Stimulated activated naive CD8-positive, alpha-beta T cell treated with anti-CD3 and anti-CD28 coated beads, Interleukin-15, Interleukin-2, amounts not matched to agents 100 ng/mL and 50 ng/mL, for 24 hours (primary cell): Measurements from ENCODE around the gene TENM3.

Experiments used
- H3K27ac Mint-ChIP-seq: one replicate; pipeline ENCODE4 v1.8.0; 2021; ENCODE audit warnings: mild to moderate bottlenecking, mixed read lengths
- H3K27me3 Mint-ChIP-seq: one replicate; pipeline ENCODE4 v1.8.0; 2021; ENCODE audit warnings: mixed read lengths
- H3K36me3 Mint-ChIP-seq: one replicate; pipeline ENCODE4 v1.8.0; 2021; ENCODE audit warnings: low read depth, mixed read lengths
- H3K4me1 Mint-ChIP-seq: one replicate; pipeline ENCODE4 v1.8.0; 2021; ENCODE audit warnings: low read depth, mixed read lengths
- H3K4me3 Mint-ChIP-seq: one replicate; pipeline ENCODE4 v1.8.0; 2021; ENCODE audit warnings: mild to moderate bottlenecking, mixed read lengths
- H3K9me3 Mint-ChIP-seq: one replicate; pipeline ENCODE4 v1.8.0; 2021; ENCODE audit warnings: mixed read lengths

Gene TENM3

GRCh38 chr4:182309877-182310276, 66.7 kb downstream of the TENM3 start:
- no peaks in the 10 kb centered on the region for H3K27me3 Mint-ChIP-seq
- peaks cover 14% of the 10 kb centered on the region for H3K9me3 Mint-ChIP-seq
- no peaks in the 10 kb centered on the region for H3K4me1 Mint-ChIP-seq
- no peak overlapping the region for H3K4me3 Mint-ChIP-seq
- H3K27ac Mint-ChIP-seq = no peak overlapping the region
- H3K36me3 Mint-ChIP-seq = no peaks in the 10 kb centered on the region

GRCh38 chr4:182310316-182310715, 67.1 kb downstream of the TENM3 start:
- Mint-ChIP-seq H3K27ac (no peak overlapping the region), H3K27me3 (no peaks in the 10 kb centered on the region), H3K36me3 (no peaks in the 10 kb centered on the region), H3K4me3 (no peak overlapping the region), H3K4me1 (no peaks in the 10 kb centered on the region), H3K9me3 (peaks cover 14% of the 10 kb centered on the region)

- peaks cover 19% of the 10 kb centered on the region for H3K9me3 Mint-ChIP-seq
- no peaks in the 10 kb centered on the region for H3K4me1 Mint-ChIP-seq
- H3K27ac Mint-ChIP-seq = no peak overlapping the region
- H3K27me3 Mint-ChIP-seq = no peaks in the 10 kb centered on the region
- no peaks in the 10 kb centered on the region for H3K36me3 Mint-ChIP-seq
- no peak overlapping the region for H3K4me3 Mint-ChIP-seq
Observed at GRCh38 chr4:182310962-182311361, 67.8 kb downstream of the TENM3 start.

DNA sequence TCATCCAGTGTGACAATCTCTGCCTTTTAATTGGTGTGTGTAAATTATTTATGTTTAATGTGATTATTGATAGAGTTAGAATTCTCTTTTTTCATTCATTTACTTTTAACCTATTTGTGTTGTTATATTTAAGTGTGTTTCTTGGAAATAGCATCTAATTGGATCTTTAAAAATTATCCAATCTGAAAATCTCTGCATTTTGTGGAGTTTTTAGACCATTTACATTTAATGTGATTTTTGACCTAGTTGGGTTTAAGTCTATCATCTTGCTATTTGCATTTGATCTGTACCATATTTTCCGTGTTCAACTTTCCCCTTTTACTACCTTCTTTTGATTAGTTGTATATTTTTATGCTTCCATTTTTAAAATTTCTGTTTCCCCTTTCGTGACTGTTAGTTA, 71.3 kb downstream of the TENM3 start:
- Mint-ChIP-seq H3K27me3 (no peaks in the 10 kb centered on the region), H3K4me3 (no peak overlapping the region), H3K27ac (no peak overlapping the region), H3K9me3 (peaks cover 30% of the 10 kb centered on the region), H3K4me1 (no peaks in the 10 kb centered on the region), H3K36me3 (no peaks in the 10 kb centered on the region)

DNA sequence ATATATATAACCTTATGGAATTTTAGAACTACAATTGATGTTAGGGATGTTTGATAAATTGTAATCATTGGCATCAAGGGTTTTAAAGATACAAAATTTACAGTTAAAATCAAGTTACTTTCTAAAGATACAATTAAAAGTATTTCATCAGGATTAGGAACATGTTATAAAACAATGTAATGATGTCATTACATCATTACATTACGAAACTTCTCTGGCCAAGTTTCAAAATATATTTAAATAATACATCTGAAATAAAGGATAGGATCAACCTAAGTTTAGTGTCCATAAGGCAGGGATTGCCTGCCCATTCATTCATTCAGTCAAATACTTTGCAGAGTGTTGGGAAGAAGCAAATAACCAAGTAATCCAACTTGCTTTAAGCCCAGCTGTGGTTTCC, 75.1 kb downstream of the TENM3 start:
- Mint-ChIP-seq H3K4me3 (no peak overlapping the region), H3K27ac (no peak overlapping the region), H3K36me3 (no peaks in the 10 kb centered on the region), H3K9me3 (peaks cover 27% of the 10 kb centered on the region), H3K27me3 (no peaks in the 10 kb centered on the region), H3K4me1 (no peaks in the 10 kb centered on the region)

GRCh38 chr4:182320092-182320491, 76.9 kb downstream of the TENM3 start:
- no peaks in the 10 kb centered on the region for H3K36me3 Mint-ChIP-seq
- H3K27me3 Mint-ChIP-seq = no peaks in the 10 kb centered on the region
- H3K4me3 Mint-ChIP-seq = no peak overlapping the region
- no peak overlapping the region for H3K27ac Mint-ChIP-seq
- peaks cover 16% of the 10 kb centered on the region for H3K9me3 Mint-ChIP-seq
- H3K4me1 Mint-ChIP-seq = no peaks in the 10 kb centered on the region

DNA sequence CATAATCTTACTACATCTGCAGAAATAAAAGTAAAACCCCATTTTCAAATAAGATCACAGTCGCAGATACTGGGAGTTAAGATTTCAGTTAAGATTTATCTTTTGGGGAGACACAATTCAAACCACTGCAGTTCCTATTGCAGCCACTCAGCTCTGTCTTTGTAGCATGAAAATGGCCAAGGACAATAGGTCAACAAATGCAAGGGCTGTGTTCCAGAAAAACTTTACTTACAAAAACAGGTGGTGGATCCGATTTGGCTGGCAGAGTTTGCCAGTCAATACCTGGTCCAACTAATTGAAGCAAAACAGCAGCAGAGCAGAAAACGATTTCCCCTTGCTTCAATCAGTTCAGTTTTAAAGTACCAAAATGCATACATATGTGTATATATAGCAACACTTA, 77.4 kb downstream of the TENM3 start:
- H3K27me3 Mint-ChIP-seq = no peaks in the 10 kb centered on the region
- no peaks in the 10 kb centered on the region for H3K4me1 Mint-ChIP-seq
- H3K4me3 Mint-ChIP-seq = no peak overlapping the region

DNA sequence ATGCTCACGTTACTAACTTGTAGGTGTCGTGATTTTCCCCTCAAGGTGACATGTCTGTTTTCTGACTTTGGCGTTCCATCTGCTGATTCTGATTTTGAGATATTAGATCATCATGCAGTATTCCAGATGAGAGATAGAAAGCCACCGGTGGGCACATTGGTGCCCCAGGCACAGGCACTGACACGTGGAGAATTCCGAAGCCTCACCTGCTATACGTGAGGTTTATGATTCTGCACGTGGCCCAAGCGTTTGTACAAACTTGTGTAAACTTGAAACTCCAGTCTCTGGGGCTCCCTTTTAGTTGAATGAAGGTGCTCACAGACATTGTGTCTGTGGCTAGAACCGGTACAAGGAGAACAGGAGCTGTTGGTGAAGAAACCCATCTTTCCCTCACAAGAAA, 81.1 kb downstream of the TENM3 start:
- Mint-ChIP-seq H3K27ac (no peak overlapping the region), H3K9me3 (no peaks in the 10 kb centered on the region)

More for the DNA sequence above, 77.4 kb downstream of the TENM3 start:
- no peaks in the 10 kb centered on the region for H3K36me3 Mint-ChIP-seq
- H3K9me3 Mint-ChIP-seq = peaks cover 14% of the 10 kb centered on the region
- no peak overlapping the region for H3K27ac Mint-ChIP-seq

DNA sequence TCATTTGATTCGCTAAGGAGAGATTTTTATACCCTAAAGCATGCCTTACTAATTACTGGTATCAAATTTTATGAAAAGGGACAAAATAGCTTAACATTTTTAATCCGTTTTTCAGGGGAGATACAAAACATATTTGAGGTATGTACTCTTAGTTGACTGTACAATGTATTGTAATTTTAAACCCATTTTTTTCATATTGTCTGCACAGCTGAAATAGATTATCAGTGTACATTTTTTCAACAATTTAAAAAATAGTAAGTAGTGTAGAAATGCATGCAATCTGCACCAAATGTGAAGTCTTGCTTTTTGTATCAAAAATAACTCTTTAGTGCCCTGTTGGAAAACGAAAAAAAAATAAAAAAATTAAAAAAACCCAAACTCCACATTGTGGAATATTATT, 82.2 kb downstream of the TENM3 start:
- H3K9me3 Mint-ChIP-seq = no peaks in the 10 kb centered on the region
- H3K4me1 Mint-ChIP-seq = no peaks in the 10 kb centered on the region
- no peak overlapping the region for H3K4me3 Mint-ChIP-seq
- no peaks in the 10 kb centered on the region for H3K36me3 Mint-ChIP-seq
- no peaks in the 10 kb centered on the region for H3K27me3 Mint-ChIP-seq
- no peak overlapping the region for H3K27ac Mint-ChIP-seq

More for the DNA sequence above, 81.1 kb downstream of the TENM3 start:
- Mint-ChIP-seq H3K36me3 (no peaks in the 10 kb centered on the region), H3K4me1 (no peaks in the 10 kb centered on the region), H3K27me3 (no peaks in the 10 kb centered on the region), H3K4me3 (no peak overlapping the region)

DNA sequence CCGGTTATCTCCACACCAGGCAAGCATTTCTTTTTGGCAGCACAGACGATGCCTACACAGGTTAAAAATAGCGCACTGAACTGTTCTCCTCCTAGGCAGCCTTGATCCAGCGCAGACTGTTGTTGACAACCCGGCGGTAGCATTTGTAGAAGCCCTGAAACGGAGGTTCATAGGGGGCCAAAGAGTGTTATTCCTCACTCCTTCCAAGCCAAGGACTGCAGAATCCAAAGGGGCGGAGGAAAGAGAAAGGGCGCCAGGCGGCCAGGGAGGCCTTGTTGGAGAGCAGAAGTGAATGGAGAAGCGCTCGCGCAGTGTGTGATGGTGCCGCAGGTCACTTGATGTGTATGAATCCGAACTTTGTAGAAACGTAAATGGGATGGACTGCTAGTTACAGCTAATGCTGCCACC, 82.7 kb downstream of the TENM3 start:
- H3K36me3 Mint-ChIP-seq = no peaks in the 10 kb centered on the region
- H3K9me3 Mint-ChIP-seq = no peaks in the 10 kb centered on the region
- H3K27me3 Mint-ChIP-seq = no peaks in the 10 kb centered on the region
- H3K4me3 Mint-ChIP-seq = no peak overlapping the region
- no peaks in the 10 kb centered on the region for H3K4me1 Mint-ChIP-seq
- no peak overlapping the region for H3K27ac Mint-ChIP-seq

DNA sequence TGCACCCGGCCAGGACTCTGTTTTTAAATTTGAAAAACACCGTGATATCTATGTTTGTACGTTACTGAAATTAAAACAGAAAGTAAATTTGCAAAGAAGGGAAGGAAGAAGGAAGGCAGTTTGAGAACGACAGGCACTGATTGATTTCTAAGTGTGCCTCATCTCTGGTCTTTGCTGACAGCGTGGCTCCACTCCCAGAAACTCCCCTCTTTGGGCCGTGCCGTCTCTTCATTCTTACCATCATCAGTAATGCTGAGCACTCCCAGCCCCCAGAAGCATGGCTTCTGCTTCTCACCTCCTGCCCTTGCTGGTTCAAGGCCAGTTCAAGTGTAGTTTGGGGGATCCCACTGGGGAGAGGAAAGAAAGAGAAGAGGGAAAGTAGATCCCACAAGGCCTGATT, 85.3 kb downstream of the TENM3 start:
- Mint-ChIP-seq H3K4me1 (no peaks in the 10 kb centered on the region), H3K9me3 (no peaks in the 10 kb centered on the region), H3K27ac (no peak overlapping the region), H3K4me3 (no peak overlapping the region), H3K36me3 (no peaks in the 10 kb centered on the region), H3K27me3 (no peaks in the 10 kb centered on the region)

GRCh38 chr4:182337366-182337765, 94.2 kb downstream of the TENM3 start:
- no peaks in the 10 kb centered on the region for H3K9me3 Mint-ChIP-seq
- no peak overlapping the region for H3K4me3 Mint-ChIP-seq
- H3K36me3 Mint-ChIP-seq = no peaks in the 10 kb centered on the region
- H3K27me3 Mint-ChIP-seq = no peaks in the 10 kb centered on the region
- no peak overlapping the region for H3K27ac Mint-ChIP-seq
- H3K4me1 Mint-ChIP-seq = no peaks in the 10 kb centered on the region

DNA sequence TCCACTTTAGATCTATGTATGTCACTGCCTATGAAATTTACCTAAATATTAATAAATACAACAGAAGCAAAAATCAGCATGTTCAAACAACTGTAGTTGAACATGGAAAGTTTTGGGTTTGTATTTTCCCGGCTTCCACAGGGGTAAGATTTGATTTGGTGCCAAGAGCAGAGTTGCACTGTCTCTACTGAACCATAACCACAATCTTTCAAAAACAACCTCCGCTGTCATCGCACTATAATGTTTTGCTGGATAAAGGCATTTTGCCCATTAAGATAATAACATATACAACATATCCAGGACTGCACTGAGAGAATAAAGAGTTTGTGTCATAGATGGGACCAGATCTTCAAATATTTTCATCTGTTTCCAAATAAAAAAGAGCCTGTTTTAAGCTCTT, 94.9 kb downstream of the TENM3 start:
- Mint-ChIP-seq H3K4me1 (no peaks in the 10 kb centered on the region), H3K27ac (no peak overlapping the region), H3K4me3 (no peak overlapping the region), H3K9me3 (no peaks in the 10 kb centered on the region), H3K36me3 (no peaks in the 10 kb centered on the region), H3K27me3 (peaks cover 3% of the 10 kb centered on the region)

- Mint-ChIP-seq H3K36me3 (no peaks in the 10 kb centered on the region), H3K9me3 (no peaks in the 10 kb centered on the region), H3K4me1 (no peaks in the 10 kb centered on the region), H3K27ac (no peak overlapping the region), H3K4me3 (no peak overlapping the region), H3K27me3 (peaks cover 7% of the 10 kb centered on the region)
Observed at GRCh38 chr4:182338746-182339145, 95.5 kb downstream of the TENM3 start.

- H3K27ac Mint-ChIP-seq = no peak overlapping the region
Observed at GRCh38 chr4:182339221-182339641, 96.0 kb downstream of the TENM3 start.

GRCh38 chr4:182343453-182343852, 100.3 kb downstream of the TENM3 start:
- H3K9me3 Mint-ChIP-seq = peaks cover 3% of the 10 kb centered on the region
- H3K36me3 Mint-ChIP-seq = no peaks in the 10 kb centered on the region
- H3K27me3 Mint-ChIP-seq = peaks cover 11% of the 10 kb centered on the region
- no peaks in the 10 kb centered on the region for H3K4me1 Mint-ChIP-seq
- H3K27ac Mint-ChIP-seq = no peak overlapping the region
- H3K4me3 Mint-ChIP-seq = no peak overlapping the region

More at GRCh38 chr4:182339221-182339641, 96.0 kb downstream of the TENM3 start:
- Mint-ChIP-seq H3K36me3 (no peaks in the 10 kb centered on the region), H3K27me3 (peaks cover 8% of the 10 kb centered on the region), H3K4me1 (no peaks in the 10 kb centered on the region), H3K4me3 (no peak overlapping the region), H3K9me3 (no peaks in the 10 kb centered on the region)
